ENCODE data around the gene NUP214.
"Not testable (repeated sequence)": the region's sequence is repeated elsewhere in the genome, so short reads cannot be mapped to it uniquely, and the experiment has no call there.

Gene NUP214

DNA sequence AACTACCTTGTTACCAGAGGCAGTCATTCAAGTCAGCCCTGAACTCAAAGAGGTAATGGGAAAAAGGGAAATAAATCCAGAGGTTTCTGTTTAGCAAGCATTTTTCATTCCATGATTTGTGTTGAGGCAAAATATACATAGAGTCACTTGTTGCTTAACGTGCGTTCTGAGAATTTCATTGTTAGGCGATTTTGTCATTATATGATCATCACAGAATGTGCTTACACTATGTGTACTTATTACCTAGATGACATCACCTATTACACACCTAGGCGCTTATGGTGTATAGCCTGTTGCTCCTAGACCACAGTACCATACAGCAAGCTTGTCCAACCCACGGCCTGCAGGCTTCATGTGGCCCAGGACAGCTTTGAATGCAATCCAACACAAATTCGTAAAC, 36.2 kb downstream of the NUP214 start:
- no peak for DNase-seq

GRCh38 chr9:131162886-131163285, 37.5 kb downstream of the NUP214 start:
- no peak for DNase-seq

GRCh38 chr9:131165523-131165922, 40.1 kb downstream of the NUP214 start:
- DNase-seq = no peak

GRCh38 chr9:131167146-131167692, 41.8 kb downstream of the NUP214 start:
- DNase-seq = no peak

GRCh38 chr9:131167936-131168335, 42.5 kb downstream of the NUP214 start:
- no peak for DNase-seq

DNA sequence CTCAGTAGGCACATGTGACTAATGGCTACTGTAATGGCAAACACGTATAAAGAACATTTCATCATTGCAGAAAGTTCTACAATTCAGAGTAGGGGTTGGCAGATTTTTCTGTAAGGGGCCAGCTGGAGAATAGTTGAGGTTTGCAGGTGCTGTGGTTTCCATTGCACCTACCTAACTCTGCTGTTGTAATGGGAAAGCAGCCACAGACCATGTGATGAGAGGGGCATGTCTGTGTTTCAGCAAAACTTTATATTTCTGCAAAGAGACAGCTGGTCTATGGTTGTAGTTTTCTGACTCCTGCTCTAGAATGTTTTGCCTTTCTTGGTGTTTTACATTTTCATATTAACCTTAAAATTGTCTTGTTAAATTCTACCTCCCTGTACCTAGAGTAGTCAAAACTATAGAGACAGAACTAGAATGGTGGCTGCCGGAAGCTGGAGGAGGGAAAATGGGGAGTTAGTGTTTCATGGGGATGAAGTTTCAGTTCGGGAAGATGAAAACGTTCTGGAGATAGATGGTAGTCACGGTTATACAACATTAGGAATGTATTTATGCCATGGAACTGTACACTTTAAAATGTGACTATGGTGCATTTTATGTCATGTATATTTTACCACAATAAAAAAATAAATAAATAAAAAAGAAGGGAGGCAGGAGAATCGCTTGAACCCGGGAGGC, 44.3 kb downstream of the NUP214 start:
- peak in 1 of 5 experiments; percentile 42 for DNase-seq

GRCh38 chr9:131173995-131174394, 48.6 kb downstream of the NUP214 start:
- DNase-seq = no peak

- DNase-seq = peak in 1 of 5 experiments; percentile 96
Observed at GRCh38 chr9:131174681-131175239, 49.4 kb downstream of the NUP214 start.

DNA sequence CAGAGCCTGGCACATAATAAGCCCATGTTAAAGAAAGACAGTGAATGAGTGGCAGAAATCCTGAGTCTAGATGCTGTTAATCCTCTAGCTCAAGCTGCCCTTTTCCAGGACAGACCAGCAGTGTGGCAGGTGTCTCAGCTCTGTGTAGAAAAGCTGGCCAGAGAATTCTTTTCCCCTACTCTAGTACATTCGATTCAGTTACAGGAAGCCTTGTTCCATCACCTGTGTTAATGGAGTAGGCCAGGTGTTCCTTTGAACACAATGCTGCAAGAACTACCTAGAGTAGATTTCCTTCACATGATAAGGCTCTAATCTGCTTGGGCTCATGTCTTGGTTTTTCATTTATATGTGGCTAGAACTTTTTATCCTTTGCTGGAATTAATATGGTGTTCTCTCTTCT, 52.5 kb downstream of the NUP214 start:
- DNase-seq = no peak

- peak; percentile 33 to 82 (median 56) for DNase-seq
Observed at GRCh38 chr9:131178382-131178781, 53.0 kb downstream of the NUP214 start.

DNA sequence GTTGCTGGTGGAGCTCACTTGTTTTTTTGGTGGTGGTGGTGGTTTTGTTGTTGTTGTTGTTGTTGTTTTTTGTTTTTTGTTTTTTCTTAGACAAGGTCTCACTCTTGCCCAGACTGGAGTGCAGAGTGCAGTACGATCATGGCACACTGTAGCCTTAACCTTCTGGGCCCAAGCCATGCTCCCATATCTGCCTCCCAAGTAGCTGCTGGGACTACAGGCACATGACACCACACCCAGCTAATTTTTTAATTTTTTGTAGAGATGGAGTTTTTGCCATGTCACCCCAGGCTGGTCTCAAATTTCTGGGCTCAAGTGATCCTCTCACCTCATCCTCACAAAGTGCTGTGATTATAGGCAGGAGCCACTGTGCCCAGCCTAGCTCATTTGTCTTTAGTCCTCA, 53.5 kb downstream of the NUP214 start:
- DNase-seq = no peak

DNA sequence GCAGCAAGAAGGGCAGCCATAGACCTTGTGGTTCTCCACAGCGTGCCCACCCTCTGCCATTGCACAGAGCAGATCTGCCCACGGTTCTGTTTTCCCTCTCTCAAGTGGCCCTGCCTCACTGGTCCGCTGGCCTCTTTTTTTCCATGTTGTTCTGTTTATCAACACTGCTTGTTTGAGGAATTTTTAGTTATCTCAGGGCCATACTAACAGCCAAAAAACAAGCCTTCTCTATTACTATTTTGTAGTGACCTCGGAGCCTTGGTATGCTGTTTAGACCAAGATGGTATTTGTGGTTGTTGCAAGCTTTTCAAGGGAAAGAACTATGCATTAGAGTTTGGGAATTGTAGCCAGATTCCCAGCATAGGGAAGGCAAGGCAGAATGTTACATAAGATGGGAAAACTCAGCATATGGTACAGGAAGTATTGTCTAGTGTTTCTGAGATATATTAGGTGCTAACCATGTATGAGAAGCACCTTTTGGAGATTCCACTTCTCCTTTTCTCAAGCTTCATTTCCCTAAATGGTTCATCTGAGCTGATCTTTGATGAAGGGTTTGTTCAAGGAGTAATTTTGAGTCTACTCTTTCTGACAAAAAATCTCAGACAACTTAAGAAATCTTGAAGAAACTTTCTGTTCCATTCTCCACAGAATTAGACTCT, 54.3 kb downstream of the NUP214 start:
- no peak for DNase-seq

- DNase-seq = no peak
Observed at GRCh38 chr9:131180454-131180853, 55.1 kb downstream of the NUP214 start.

GRCh38 chr9:131181091-131181681, 55.8 kb downstream of the NUP214 start:
- DNase-seq = peak in 1 of 5 experiments; percentile 32

- no peak for DNase-seq
Observed at GRCh38 chr9:131185924-131186323, 60.5 kb downstream of the NUP214 start.

DNA sequence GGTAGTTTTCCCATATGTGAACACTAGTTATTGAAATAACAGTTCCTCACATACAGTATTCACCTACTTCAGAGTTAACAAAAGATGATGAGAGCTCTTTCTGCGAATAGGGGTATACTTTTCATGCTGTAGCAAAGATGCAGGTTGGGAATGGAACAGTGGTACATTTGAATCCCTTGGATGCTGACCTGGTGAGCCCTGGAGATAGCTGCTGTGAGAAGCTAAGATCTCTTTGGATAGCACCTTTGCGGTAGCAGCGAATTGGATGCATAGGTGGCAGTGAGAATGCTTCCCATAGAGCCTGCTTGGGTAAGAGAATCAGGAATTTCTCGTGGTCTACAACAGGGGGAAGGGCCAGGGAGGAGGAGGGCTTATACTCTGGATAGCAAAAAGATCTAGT, 61.2 kb downstream of the NUP214 start:
- DNase-seq = no peak

DNA sequence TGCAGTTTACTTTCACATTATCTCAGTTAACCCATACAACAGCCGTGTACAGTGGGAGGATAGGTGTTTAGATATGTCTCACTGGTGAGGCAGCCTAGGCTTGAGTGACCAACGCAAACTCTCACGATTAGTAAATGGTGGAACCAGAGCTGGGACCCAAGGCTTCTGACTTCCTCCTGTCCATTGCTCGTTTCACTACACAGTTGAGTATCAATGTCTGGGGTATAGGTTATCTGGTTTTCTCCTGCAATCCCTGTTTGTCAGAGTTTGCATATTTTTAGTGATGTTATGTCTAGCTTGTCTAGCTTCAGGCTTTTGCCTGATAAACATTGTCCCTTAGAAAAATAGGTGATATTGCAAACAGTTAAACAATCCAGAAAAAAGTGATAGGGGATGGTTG, 62.6 kb downstream of the NUP214 start:
- no peak for DNase-seq

DNA sequence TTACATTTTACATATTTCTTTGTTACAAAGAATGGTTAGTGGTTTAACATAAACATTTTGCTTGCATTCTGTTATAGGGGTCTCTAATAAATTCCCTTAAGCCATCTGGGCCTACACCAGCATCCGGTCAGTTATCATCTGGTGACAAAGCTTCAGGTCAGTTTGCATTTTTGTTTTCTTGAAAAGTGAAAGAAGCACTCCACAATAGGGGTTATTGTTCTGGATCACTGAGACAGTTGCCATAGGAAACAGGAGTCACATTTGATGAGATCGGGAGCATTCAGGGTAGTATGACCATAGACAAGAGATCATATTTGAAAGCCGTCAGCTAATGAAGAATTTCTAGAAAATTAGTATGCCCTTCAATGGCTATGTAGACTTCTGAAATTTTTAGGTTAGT, 63.6 kb downstream of the NUP214 start:
- DNase-seq = no peak

GRCh38 chr9:131190191-131190590, 64.8 kb downstream of the NUP214 start:
- no peak for DNase-seq

- DNase-seq = not testable (repeated sequence)
Observed at GRCh38 chr9:131191032-131191431, 65.6 kb downstream of the NUP214 start.

GRCh38 chr9:131191857-131192256, 66.5 kb downstream of the NUP214 start:
- DNase-seq = no peak

DNA sequence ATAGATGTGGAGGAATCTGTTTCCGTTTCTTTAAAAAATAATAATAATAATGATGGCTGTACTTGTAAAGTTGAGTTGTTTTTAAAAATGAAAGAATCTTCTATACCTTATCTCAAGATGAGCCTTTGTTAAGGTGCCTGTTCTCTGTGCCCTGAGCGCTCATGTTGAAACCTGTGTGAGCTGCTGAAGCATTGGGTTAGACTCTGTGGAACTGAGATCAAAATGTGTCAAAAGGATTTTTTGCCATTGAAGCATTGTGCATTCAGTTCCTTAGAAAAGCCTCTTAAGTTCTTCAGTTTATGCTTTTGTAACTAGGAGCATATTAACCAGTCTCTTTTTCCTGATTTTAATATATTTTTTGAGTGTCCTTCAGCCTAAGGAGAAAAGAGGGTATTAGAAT, 67.7 kb downstream of the NUP214 start:
- DNase-seq = peak in 1 of 5 experiments; percentile 46

- no peak for DNase-seq
Observed at GRCh38 chr9:131194762-131195161, 69.4 kb downstream of the NUP214 start.

Measured in T-helper 2 cell (primary cell).